Endodermal cell (in vitro differentiated cells): Measurements from ENCODE around the gene TCHHL1. TPM values are rescaled to one million over a fixed set of nuclear protein-coding genes. Genes with fewer than 3 reads are reported as not detected.

Experiments used
- DNase-seq: peaks from one replicate; pipeline ENCODE4 v3.0.0-alpha.2; 2017
- H3K27ac ChIP-seq: 2 replicates; pipeline ENCODE4 v1.5.1; 2013; ENCODE audit warnings: mild to moderate bottlenecking, low read depth, low read length, moderate library complexity
- H3K27me3 ChIP-seq: 2 replicates; pipeline ENCODE4 v1.6.1; 2013; ENCODE audit warnings: mild to moderate bottlenecking, low read length, moderate library complexity; ENCODE audit not compliant: insufficient read depth, control insufficient read depth, poor library complexity, severe bottlenecking
- H3K36me3 ChIP-seq: 2 replicates; pipeline ENCODE4 v1.7.0; 2013; ENCODE audit warnings: mild to moderate bottlenecking, low read length, moderate library complexity; ENCODE audit not compliant: control insufficient read depth, insufficient read depth
- H3K4me1 ChIP-seq: one replicate; pipeline ENCODE4 v1.7.0; 2013; ENCODE audit warnings: low read length; ENCODE audit not compliant: control insufficient read depth, insufficient read depth
- H3K4me3 ChIP-seq: 2 replicates; pipeline ENCODE4 v1.5.1; 2013; ENCODE audit warnings: mild to moderate bottlenecking, low read length, moderate library complexity
- H3K9ac ChIP-seq: 2 replicates; pipeline ENCODE4 v1.6.1; 2013; ENCODE audit warnings: mild to moderate bottlenecking, low read length, moderate library complexity; ENCODE audit not compliant: poor library complexity, severe bottlenecking; ENCODE audit errors: extremely low read depth
- H3K9me3 ChIP-seq: 2 replicates; pipeline ENCODE4 v1.6.1; 2013; ENCODE audit warnings: mild to moderate bottlenecking, low read length, moderate library complexity; ENCODE audit not compliant: control insufficient read depth
- H3K27ac Mint-ChIP-seq: 2 replicates; pipeline ENCODE4 v1.8.0; 2020; ENCODE audit warnings: mixed read lengths
- H3K27me3 Mint-ChIP-seq: 2 replicates; pipeline ENCODE4 v1.8.0; 2021; ENCODE audit warnings: mild to moderate bottlenecking, mixed read lengths; ENCODE audit not compliant: insufficient read depth
- H3K36me3 Mint-ChIP-seq: 2 replicates; pipeline ENCODE4 v1.8.0; 2020; ENCODE audit warnings: low read depth, mixed read lengths
- H3K4me1 Mint-ChIP-seq: 2 replicates; pipeline ENCODE4 v1.8.0; 2020; ENCODE audit warnings: mixed read lengths
- H3K4me3 Mint-ChIP-seq: 2 replicates; pipeline ENCODE4 v1.8.0; 2020; ENCODE audit warnings: mild to moderate bottlenecking, moderate library complexity, mixed read lengths
- H3K9me3 Mint-ChIP-seq: 2 replicates; pipeline ENCODE4 v1.8.0; 2020; ENCODE audit warnings: mild to moderate bottlenecking, mixed read lengths
- CTCF ChIP-seq: fragments of 200-600 bp; sonication (generic); conservative IDR thresholded peaks from 2 replicates; pipeline ENCODE4 v1.5.0; 2021; ENCODE audit warnings: antibody characterized with exemption, mild to moderate bottlenecking
- WGBS, 2 experiments: methylation state at CpG; one replicate each; pipeline versions ENCODE4 v1.1.5 to v1.1.7; 2013; ENCODE audit warnings: missing lambda C conversion rate in 2 of 2, mixed read lengths in 1 of 2; ENCODE audit not compliant: insufficient coverage in 1 of 2, insufficient read length in 1 of 2; 5-methylcytosine and 5-hydroxymethylcytosine counted together
- total RNA-seq, 2 donors: library from RNA; stranded (reverse); fragmentation: NEBNext Ultra II Directional in 1 of 2; extraction: Animal tissue kit (Norgen Biotek cat#: 25700) in 1 of 2; gene quantifications; 2 replicates in 1 of 2; 3 replicates in 1 of 2; pipeline ENCODE4 v1.2.1, GENCODE V29; 2021

TCHHL1 gene
- total RNA-seq, 2 donors from 2014 or later: not detected

GRCh38 chr1:152043870-152044269 is 45.0 kb downstream of the TCHHL1 start:
- Histone ChIP-seq H3K9ac (no peak overlapping the region), H3K9me3 (no peaks in the 10 kb centered on the region), H3K27me3 (peaks cover 26% of the 10 kb centered on the region), H3K4me3 (no peak overlapping the region), H3K27ac (no peak overlapping the region), H3K36me3 (no peaks in the 10 kb centered on the region), H3K4me1 (no peaks in the 10 kb centered on the region)
- Mint-ChIP-seq H3K4me3 (no peak overlapping the region), H3K4me1 (peaks cover 24% of the 10 kb centered on the region), H3K27me3 (no peaks in the 10 kb centered on the region), H3K27ac (no peak overlapping the region), H3K9me3 (no peaks in the 10 kb centered on the region), H3K36me3 (no peaks in the 10 kb centered on the region)
- no peak for TF ChIP-seq CTCF
- DNase-seq: peak; percentile 61
- 41 to 55% methylated on average over 3 to 5 of the region's 5 CpGs for WGBS, 2 experiments

GRCh38 chr1:152042030-152042429 is 46.8 kb downstream of the TCHHL1 start:
- Mint-ChIP-seq H3K4me3 (no peak overlapping the region), H3K4me1 (peaks cover 21% of the 10 kb centered on the region), H3K27me3 (peaks cover 3% of the 10 kb centered on the region), H3K27ac (no peak overlapping the region), H3K36me3 (no peaks in the 10 kb centered on the region), H3K9me3 (no peaks in the 10 kb centered on the region)
- Histone ChIP-seq H3K27ac (no peak overlapping the region), H3K4me3 (no peak overlapping the region), H3K4me1 (peaks cover 3% of the 10 kb centered on the region), H3K27me3 (peaks cover 26% of the 10 kb centered on the region), H3K9ac (no peak overlapping the region), H3K36me3 (no peaks in the 10 kb centered on the region), H3K9me3 (no peaks in the 10 kb centered on the region)
- 82 to 86% methylated on average over 1 of the region's 1 CpG for WGBS, 2 experiments
- TF ChIP-seq CTCF: no peak
- no peak for DNase-seq

- Mint-ChIP-seq H3K4me1 (peaks cover 33% of the 10 kb centered on the region), H3K27me3 (peaks cover 3% of the 10 kb centered on the region), H3K27ac (no peak overlapping the region), H3K4me3 (no peak overlapping the region), H3K36me3 (no peaks in the 10 kb centered on the region), H3K9me3 (no peaks in the 10 kb centered on the region)
- no peaks in the 10 kb centered on the region for H3K9me3 ChIP-seq
- DNase-seq: peak; percentile 12
- peaks cover 5% of the 10 kb centered on the region for H3K4me1 ChIP-seq
- no peak for TF ChIP-seq CTCF
- no peak overlapping the region for H3K9ac ChIP-seq
- no peak overlapping the region for H3K4me3 ChIP-seq
- H3K27me3 ChIP-seq: peaks cover 26% of the 10 kb centered on the region
- 82 to 90% methylated on average over 1 of the region's 1 CpG for WGBS, 2 experiments
- H3K27ac ChIP-seq: no peak overlapping the region
- H3K36me3 ChIP-seq: no peaks in the 10 kb centered on the region
These were observed 49.0 kb downstream of the TCHHL1 start for GRCh38 chr1:152039886-152040285.
